GM18508 (cell line): ENCODE results near the gene EPS8.

Experiments used
- ATAC-seq: cut with Tn5 transposase; IDR thresholded peaks from one replicate; pipeline ENCODE4 v1.9.1; 2021; ENCODE audit warnings: moderate number of reproducible peaks; ENCODE audit not compliant: insufficient read depth, unreplicated experiment

EPS8 gene

DNA sequence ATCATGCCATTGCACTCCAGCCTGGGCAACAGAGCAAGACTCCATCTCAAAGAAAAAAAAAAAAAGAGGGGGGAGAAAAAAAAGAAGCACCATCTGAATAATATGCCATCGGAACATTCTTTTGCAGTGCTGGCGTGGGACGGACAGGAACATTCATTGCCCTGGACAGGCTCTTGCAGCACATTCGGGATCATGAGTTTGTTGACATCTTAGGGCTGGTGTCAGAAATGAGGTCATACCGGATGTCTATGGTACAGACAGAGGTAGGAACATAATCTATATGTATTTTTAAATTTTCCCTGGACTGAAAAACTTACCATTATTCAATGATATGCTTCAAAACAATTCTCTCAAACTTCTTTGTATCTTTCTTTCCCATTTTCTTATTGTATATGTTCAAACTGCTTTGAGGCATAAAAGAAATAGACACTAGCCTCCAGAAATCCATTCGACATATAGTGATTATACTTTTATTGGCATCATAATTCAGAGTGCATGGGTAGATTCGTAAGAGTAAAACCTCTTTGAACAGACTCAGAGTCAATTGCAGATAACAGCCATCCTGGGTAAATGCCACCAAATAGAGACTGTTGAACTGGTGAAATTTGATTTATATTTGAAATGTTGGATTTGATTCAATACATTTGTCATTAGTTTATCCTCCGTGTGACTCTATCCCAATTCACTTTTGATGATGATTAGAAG, 199.7 kb downstream of the EPS8 start:
- no peak for ATAC-seq

DNA sequence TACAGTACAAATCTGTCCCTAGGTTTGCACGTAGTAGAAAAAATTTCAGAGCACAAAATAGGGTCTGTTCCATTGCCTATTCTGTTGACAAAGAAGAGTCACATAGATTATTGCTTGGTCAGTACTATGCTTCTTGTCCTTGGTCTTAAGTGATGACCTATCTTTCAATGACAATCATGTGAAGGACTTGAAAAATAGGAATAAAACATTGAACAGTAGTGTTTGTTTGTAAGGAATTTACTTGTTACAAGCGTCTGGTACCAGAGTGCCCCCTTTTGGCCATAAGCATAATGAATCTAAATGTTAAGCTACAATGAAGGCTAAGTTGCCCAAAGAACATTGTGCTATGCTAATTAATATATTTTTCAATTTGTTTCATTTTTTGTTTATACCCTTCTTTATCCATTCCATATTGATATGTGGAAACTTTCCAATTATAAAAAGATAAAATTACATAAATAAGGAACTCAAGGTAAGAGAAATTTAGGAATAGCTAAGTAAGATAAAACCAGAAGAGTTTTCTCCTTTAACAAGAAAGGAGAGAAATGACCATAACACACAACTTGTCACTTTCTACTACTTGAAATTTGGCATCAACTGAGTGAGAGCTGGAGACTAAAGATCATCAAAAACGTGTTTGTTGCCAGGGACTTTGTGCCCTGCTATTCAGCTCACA, 204.7 kb downstream of the EPS8 start:
- no peak for ATAC-seq

DNA sequence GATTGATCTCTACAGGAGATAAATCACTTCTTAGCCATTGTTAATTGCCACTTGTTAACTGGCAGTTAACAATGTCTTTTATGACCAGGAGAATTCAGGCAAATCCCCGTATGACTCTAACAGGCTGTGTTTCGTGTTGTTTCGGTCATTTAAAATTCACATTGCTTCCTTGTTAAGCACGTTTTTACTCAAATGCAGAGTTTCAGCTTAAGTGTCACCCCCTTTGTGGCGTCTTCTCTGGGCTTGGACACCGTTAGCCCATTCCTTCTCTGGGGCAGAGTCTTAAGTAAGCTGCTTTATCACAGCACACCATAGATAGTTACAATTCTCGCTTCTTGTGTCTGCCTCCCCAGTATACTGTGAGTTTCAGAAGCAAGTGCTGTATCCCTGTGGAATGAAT, 205.4 kb downstream of the EPS8 start:
- ATAC-seq, result no peak

DNA sequence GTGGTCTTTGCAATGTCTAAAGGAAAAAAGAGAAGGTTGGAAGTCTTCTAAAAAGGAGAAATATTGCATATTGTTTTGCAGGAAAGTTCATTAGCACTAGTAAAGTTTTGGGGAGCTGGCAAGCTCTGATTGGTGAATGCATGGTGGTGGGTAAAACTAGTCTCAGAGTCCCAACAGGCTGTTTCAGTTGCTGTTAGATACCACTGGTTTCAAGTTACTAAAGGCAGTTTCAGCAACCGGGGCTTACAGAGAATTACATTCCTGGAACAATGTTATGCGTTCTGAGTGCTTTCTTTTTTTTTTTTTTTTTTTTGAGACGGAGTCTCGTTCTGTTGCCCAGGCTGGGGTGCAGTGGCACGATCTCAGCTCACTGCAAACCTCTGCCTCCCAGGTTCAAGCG, 208.2 kb downstream of the EPS8 start:
- ATAC-seq, result no peak

DNA sequence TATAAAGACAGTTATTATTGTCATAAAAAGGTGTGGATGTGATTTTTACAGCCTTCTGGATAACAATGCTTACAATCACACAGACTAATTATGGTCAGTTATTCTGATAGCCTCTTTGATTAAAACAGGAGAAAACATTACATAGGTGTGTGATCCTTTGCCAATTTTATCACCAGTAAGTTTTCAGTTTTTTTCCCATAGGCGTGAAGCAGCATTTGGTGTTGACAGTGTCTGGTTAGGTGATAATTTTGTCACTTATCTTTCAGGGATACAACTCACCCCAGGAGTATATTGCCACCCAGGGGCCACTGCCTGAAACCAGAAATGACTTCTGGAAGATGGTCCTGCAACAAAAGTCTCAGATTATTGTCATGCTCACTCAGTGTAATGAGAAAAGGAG, 208.8 kb downstream of the EPS8 start:
- no peak for ATAC-seq

DNA sequence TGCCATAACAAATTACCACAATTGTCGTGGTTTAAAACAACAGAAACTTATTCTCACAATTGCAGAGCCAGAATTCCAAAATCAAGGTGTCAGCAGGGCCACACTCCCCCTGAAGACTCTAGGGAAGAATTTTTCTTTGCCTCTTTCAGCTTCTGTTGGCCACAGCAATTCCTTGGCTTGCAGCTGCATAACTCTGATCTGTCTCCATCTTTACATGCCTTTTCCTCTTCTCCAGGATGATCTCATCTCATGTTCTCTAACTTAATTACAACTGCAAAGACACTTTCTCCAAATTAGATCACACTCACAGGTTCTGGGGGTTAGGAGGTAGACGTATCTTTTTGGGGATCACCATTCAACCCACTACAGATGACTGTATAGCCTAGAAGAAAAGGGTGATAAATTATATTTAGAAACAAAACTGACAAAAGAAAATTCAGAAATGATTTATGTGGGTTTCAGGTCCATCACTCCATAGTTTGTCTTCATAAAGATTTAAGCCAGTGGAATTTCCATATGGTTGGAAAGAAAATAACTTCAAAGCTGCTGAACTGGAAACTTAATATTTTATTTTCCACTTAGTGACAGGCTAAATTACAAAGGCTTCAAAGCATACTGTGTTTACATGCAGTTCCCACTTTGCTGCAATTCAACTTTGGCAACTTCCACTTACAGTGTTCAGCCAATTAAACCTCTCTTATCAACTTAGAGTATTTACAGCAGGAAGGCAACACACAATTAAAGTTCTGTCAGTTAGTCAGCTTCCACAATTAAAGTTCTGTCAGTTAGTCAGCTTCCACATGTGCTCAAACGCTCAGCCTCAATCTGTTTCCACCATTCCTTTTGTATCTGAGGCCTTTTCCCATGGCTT, 213.3 kb downstream of the EPS8 start:
- ATAC-seq, result no peak

DNA sequence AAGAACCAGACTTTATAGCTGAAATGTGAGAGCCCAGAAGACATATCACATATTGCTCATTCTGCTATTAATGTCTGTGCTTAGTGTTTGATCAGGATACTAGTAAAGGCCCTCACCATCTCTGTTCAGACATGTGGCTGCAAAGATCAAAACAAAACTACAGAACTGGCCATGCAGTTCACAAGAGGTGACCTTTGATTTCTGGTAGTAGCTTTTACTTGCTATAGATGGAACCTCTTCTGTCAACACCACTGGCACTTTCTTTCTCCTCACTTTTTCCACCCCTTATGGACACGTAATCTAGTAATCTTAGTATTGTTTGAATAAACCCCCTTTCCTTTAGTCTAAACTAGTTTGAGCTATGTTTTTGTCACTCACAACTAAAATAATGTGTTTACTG, 214.8 kb downstream of the EPS8 start:
- ATAC-seq, result no peak
